ENCODE data around the gene RTN3.
"Not testable (repeated sequence)": the region's sequence is repeated elsewhere in the genome, so short reads cannot be mapped to it uniquely, and the experiment has no call there.

RTN3 gene

GRCh38 chr11:63767565-63768236, 86.4 kb downstream of the RTN3 start:
- DNase-seq (ENCODE audit: low read depth in 1 of 2, low spot score in 1 of 2), result no peak

GRCh38 chr11:63768237-63769041, 87.1 kb downstream of the RTN3 start, which contains the start of gene ZFTA:
Gene ZFTA, minus strand, starts transcription at chr11:63768775. Its CDS starts 153 bp downstream, at chr11:63768622.
- peak in 1 of 2 donors; percentile 58 for DNase-seq (ENCODE audit: low read depth in 1 of 2, low spot score in 1 of 2)

GRCh38 chr11:63769042-63769713, 87.9 kb downstream of the RTN3 start:
- peak in 1 of 2 donors; percentile 16 for DNase-seq (ENCODE audit: low read depth in 1 of 2, low spot score in 1 of 2)

GRCh38 chr11:63769714-63770455, 88.6 kb downstream of the RTN3 start:
- no peak for DNase-seq (ENCODE audit: low read depth in 1 of 2, low spot score in 1 of 2)

- DNase-seq (ENCODE audit: low read depth in 1 of 2, low spot score in 1 of 2), result no peak
Observed at GRCh38 chr11:63770763-63771162, 89.5 kb downstream of the RTN3 start.

GRCh38 chr11:63771741-63772318, 90.5 kb downstream of the RTN3 start:
- not testable (repeated sequence) for DNase-seq (ENCODE audit: low read depth in 1 of 2, low spot score in 1 of 2)

- DNase-seq (ENCODE audit: low read depth in 1 of 2, low spot score in 1 of 2), result no peak
Observed at GRCh38 chr11:63775191-63775590, 93.9 kb downstream of the RTN3 start.

GRCh38 chr11:63779039-63779438, 97.7 kb downstream of the RTN3 start:
- no peak for DNase-seq (ENCODE audit: low read depth in 1 of 2, low spot score in 1 of 2)

- no peak for DNase-seq (ENCODE audit: low read depth in 1 of 2, low spot score in 1 of 2)
Observed at GRCh38 chr11:63782749-63783148, 101.4 kb downstream of the RTN3 start.

GRCh38 chr11:63783925-63784592, 102.8 kb downstream of the RTN3 start:
- DNase-seq (ENCODE audit: low read depth in 1 of 2, low spot score in 1 of 2), result no peak

GRCh38 chr11:63785823-63786222, 104.5 kb downstream of the RTN3 start:
- no peak for DNase-seq (ENCODE audit: low read depth in 1 of 2, low spot score in 1 of 2)

- no peak for DNase-seq (ENCODE audit: low read depth in 1 of 2, low spot score in 1 of 2)
Observed at GRCh38 chr11:63791495-63792167, 110.3 kb downstream of the RTN3 start.

GRCh38 chr11:63793161-63793560, 111.9 kb downstream of the RTN3 start:
- no peak for DNase-seq (ENCODE audit: low read depth in 1 of 2, low spot score in 1 of 2)

GRCh38 chr11:63795066-63795465, 113.8 kb downstream of the RTN3 start:
- no peak for DNase-seq (ENCODE audit: low read depth in 1 of 2, low spot score in 1 of 2)

- DNase-seq (ENCODE audit: low read depth in 1 of 2, low spot score in 1 of 2), result no peak
Observed at GRCh38 chr11:63800921-63801320, 119.6 kb downstream of the RTN3 start.

- DNase-seq (ENCODE audit: low read depth in 1 of 2, low spot score in 1 of 2), result no peak
Observed at GRCh38 chr11:63802637-63803414, 121.5 kb downstream of the RTN3 start.

GRCh38 chr11:63804259-63804658, 123.0 kb downstream of the RTN3 start:
- no peak for DNase-seq (ENCODE audit: low read depth in 1 of 2, low spot score in 1 of 2)

- no peak for DNase-seq (ENCODE audit: low read depth in 1 of 2, low spot score in 1 of 2)
Observed at GRCh38 chr11:63805844-63806415, 124.6 kb downstream of the RTN3 start.

Measured in stimulated activated CD4-positive, alpha-beta T cell treated with anti-CD3 and anti-CD28 coated beads, Interleukin-15, amount 100 ng/mL, for 1 hour (primary cell).